HG03108 (cell line): ENCODE results near the gene CMSS1.

Experiments used
- ATAC-seq: cut with Tn5 transposase; IDR thresholded peaks from one replicate; pipeline ENCODE4 v1.9.1; 2021; ENCODE audit warnings: moderate library complexity; ENCODE audit not compliant: unreplicated experiment

Gene CMSS1

GRCh38 chr3:100124201-100124761 lies 306.6 kb downstream of the CMSS1 start:
- no peak for ATAC-seq

GRCh38 chr3:100125161-100125938 lies 307.7 kb downstream of the CMSS1 start:
- ATAC-seq = no peak

GRCh38 chr3:100127792-100128191 lies 310.1 kb downstream of the CMSS1 start:
- ATAC-seq = no peak

GRCh38 chr3:100128565-100128964 lies 310.9 kb downstream of the CMSS1 start:
- no peak for ATAC-seq

GRCh38 chr3:100129941-100130340 lies 312.3 kb downstream of the CMSS1 start:
- no peak for ATAC-seq

GRCh38 chr3:100131241-100131640 lies 313.6 kb downstream of the CMSS1 start:
- ATAC-seq = no peak

GRCh38 chr3:100136921-100137320 lies 319.3 kb downstream of the CMSS1 start:
- ATAC-seq = no peak

- no peak for ATAC-seq
These were observed 323.3 kb downstream of the CMSS1 start for GRCh38 chr3:100140976-100141375.

- no peak for ATAC-seq
These were observed 323.9 kb downstream of the CMSS1 start for GRCh38 chr3:100141586-100141985.

- ATAC-seq = peak; percentile 56
These were observed 326.7 kb downstream of the CMSS1 start for GRCh38 chr3:100144255-100144866.

GRCh38 chr3:100149130-100149529 lies 331.5 kb downstream of the CMSS1 start:
- ATAC-seq = no peak

GRCh38 chr3:100149713-100150415 lies 332.2 kb downstream of the CMSS1 start:
- ATAC-seq = no peak

GRCh38 chr3:100150473-100150872 lies 332.8 kb downstream of the CMSS1 start:
- ATAC-seq = no peak

- ATAC-seq = no peak
These were observed 333.5 kb downstream of the CMSS1 start for GRCh38 chr3:100151024-100151707.

GRCh38 chr3:100154171-100154570 lies 336.5 kb downstream of the CMSS1 start:
- no peak for ATAC-seq

- ATAC-seq = no peak
These were observed 337.5 kb downstream of the CMSS1 start for GRCh38 chr3:100155128-100155527.

GRCh38 chr3:100155590-100155989 lies 337.9 kb downstream of the CMSS1 start:
- no peak for ATAC-seq

- ATAC-seq = no peak
These were observed 340.0 kb downstream of the CMSS1 start for GRCh38 chr3:100157685-100158084.

GRCh38 chr3:100158918-100159330 lies 341.3 kb downstream of the CMSS1 start:
- ATAC-seq = no peak

GRCh38 chr3:100159331-100160153 lies 341.9 kb downstream of the CMSS1 start:
- ATAC-seq = no peak
